GM19025 (cell line): ENCODE results near the gene AGBL4.
"Not testable (repeated sequence)": the region's sequence is repeated elsewhere in the genome, so short reads cannot be mapped to it uniquely, and the experiment has no call there.

ENCODE experiments used
- ATAC-seq: cut with Tn5 transposase; IDR thresholded peaks from one replicate; pipeline ENCODE4 v1.9.1; 2021; ENCODE audit warnings: mild to moderate bottlenecking, low read depth, moderate library complexity; ENCODE audit not compliant: unreplicated experiment

AGBL4 gene

DNA sequence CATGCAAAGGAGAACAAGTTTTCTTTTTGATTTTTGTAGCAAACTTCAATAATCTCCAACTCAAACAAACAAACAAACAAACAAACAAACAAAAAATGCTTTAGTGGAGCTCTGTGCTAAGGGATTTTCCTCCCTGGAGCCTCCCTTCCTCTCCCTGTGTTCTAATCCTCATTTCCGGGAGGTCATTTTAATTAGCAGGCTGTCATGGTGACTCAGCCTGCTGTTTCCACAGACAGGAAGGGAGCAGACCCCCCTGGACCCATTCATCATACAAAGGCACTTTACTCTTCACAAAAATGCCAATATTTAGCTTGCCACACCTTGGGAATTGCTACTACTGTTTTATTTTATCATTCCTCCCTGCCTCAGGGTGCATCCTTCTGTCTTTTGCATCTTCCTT is 1490.8 kb downstream of the AGBL4 start:
- ATAC-seq = no peak

DNA sequence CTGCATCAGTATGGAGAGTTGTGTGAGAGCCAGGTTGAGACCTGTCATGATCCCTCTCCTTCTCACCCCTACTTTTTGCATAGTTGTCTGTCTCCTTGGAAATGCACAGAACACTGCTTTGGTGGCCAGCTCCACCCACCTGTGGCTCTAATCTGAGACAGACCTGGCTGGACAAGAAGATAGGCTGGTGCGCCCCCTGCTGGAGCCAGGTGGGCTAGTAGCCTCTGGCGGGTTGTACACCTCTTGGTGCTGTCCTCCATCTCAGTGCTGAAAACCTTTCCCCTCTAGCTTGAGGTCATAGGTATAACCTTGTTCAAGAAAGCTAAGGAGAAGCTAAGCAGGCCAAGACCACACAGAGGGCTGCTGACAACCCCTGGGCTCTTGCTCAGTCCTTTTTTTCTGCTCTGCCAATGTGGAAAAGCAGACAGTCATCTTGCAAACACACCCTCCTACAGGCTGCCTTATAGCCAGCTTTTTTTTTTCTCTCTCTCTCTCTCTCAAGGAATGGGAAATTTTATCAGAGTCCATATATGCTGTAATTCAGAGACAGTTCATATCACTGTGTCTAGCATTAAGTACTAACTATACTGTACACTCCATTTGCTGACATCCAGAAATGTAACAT is 1492.9 kb downstream of the AGBL4 start:
- no peak for ATAC-seq

- no peak for ATAC-seq
These were observed 1496.7 kb downstream of the AGBL4 start for GRCh38 chr1:48527051-48527450.

DNA sequence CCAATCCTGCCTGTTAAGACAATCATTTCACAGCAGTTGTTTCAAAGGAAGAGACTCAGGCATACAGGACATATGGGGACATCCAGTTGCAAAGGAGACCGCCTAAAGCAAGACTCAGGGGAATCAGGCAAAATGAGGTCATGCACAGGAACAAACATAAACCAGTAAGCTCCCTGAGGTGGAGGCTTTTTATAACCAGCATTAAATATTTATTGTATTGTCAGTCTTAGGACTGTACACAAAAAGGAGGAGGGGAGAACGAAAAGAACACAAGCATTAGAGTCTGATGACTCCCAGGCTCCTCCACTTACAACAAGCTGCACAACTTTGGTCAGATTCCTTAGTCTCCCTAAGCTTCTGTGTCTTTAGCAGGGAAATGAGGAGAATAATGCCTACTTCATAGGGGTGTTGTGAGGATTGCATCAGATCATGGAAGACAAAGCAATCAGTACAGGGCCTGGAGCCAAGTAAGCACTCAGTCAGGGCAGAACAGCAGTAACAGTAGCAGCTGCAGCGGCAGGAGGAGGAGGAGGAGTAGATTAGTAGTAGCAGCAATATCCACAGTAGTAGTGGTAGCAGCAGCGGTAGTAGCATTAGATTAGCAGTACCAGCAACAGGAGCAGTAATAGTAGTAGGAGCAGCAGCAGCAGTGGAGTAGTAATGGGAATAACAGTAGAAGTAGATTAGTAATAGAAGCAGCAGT is 1497.6 kb downstream of the AGBL4 start:
- ATAC-seq = no peak

- no peak for ATAC-seq
These were observed 1498.8 kb downstream of the AGBL4 start for GRCh38 chr1:48524892-48525467.

DNA sequence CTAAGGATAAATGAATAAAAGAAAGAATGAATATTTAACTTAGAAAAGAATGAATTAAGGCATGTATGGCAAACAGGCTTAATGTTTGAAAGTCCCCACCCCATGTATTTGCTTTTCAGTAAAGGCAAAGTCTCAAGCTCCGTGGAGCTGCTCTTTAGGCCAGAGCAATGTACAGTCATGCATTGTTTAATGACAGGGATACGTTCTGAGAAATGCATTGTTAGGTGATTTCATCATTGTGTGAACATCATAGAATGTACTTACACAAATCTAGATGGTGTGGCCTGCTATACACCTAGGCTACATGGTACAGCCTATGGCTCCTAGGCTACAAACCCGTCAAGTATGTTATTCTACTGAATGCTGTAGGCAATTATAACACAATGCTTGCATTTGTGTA is 1500.2 kb downstream of the AGBL4 start:
- ATAC-seq = no peak

DNA sequence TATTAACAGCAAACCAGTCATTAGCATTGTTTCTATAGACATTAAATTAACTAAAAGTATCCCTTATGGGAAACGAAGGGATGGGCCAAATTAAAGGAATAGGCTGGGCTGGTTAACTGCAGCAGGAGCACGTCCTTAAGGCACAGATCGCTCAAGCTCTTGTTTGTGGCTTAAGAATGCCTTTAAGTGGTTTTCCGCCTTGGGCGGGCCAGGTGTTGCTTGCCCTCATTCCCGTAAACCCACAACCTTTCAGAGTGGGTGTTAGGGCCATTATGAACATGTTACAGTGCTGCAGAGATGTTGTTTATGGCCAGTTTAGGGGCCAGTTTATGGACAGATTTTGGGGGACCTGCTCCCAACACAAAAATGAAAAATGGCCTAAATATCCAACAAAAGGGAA is 1503.9 kb downstream of the AGBL4 start:
- not testable (repeated sequence) for ATAC-seq

DNA sequence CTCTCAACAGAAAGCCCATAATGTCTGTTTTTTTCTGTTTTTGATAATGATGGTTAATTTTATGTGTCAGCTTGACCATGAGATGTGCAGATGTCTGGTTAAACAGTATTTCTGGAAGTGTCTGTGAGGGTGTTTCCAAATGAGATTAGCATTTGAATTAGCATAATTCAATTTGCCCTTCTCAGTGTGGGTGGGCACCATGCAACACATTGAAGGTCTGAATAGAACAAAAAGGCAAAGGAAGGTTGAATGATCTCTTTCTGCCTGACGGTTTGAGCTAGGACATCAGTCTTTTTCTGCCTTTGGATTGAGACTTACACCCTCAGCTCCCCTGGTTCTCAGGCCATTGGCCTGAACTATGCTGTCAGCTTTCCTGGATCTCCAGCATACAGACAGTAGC is 1516.9 kb downstream of the AGBL4 start:
- no peak for ATAC-seq

DNA sequence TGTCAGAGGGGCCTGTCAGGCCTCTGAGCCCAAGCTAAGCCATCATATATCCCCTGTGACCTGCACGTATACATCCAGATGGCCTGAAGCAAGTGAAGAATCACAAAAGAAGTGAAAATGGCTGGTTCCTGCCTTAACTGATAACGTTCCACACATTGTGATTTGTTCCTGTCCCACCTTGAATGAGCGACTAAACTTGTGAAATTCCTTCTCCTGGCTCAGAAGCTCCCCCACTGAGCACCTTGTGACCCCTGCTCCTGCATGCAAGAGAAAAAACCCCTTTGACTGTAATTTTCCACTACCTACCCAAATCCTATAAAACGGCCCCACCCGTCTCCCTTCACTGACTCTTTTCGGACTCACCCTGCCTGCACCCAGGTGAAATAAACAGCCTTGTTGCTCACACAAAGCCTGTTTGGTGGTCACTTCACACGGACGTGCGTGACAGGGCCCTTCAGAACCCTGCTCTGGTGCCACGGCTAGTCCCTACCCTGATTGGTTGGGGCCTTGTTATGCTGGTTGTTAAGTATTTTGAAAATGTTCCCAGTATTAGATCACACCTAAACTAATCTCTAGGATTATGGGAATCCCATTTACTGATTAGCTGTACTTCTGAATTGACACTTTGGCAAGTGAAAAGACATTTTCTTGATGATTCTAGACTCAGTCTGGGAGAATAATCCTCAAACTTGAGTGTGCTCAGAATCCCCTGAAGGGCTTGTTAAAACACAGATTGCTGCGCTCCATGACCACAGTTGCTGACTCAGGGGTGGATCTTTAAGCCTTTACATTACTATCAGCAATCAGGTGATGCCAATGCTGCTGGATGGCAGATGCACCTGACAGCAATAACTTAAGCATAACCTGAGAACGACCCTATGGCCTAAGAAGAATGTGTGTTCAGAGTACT is 1523.0 kb downstream of the AGBL4 start:
- no peak for ATAC-seq

- no peak for ATAC-seq
These were observed 1524.5 kb downstream of the AGBL4 start for GRCh38 chr1:48499211-48499735.

DNA sequence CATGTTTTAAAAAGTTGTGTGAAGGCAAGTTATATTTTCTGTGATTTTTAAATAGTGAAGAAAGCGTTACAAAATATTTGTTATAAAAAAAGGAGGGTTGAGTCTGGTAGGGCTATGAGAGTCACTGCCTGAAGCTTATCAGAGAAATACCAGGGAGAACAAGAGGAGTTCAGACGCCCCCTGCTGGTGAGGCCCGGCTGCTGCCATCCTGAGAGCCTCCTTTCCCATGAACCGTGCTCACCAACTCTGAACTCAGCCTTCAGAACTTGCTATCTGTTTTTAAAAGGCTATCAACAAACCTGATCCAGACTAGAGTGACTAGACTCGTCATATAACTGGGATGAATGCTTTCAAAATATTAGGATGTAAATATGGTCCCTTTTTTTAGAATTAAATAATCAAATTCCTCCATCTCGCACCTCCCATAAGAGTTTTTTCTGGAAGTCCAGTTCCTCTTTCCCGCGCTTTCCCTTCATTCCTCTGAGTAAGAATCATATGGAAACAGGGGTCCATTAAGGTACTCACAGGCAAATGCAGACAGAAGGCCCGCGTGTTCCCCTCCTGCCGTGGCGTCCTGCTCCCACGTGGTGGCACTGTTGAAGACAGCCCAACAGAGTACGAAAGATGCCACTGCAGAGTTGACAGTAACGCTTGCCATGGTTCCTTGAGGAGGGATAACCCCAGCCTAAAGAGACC is 1525.5 kb downstream of the AGBL4 start:
- no peak for ATAC-seq

DNA sequence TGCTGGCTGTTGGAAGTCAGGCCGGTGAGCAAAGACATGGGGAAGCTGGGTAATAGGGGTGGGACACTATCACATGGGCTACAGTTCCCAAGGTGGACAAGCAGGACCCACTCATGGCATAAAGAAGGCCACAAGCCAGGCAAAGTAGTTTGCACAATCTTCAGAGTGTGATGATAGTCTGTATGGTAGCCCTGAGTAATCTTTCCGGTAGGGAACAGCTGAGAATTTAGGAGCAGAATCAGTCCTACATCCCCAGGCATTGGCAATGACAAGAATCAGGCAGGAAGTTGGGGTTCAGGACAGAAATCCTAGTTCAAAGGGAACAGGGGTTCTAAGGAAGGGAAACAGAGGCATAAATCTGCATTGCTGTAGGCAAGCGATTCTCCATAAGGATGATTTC is 1527.8 kb downstream of the AGBL4 start:
- ATAC-seq = no peak

- ATAC-seq = no peak
These were observed 1528.6 kb downstream of the AGBL4 start for GRCh38 chr1:48495166-48495565.

- no peak for ATAC-seq
These were observed 1529.6 kb downstream of the AGBL4 start for GRCh38 chr1:48493970-48494769.

- ATAC-seq = no peak
These were observed 1530.7 kb downstream of the AGBL4 start for GRCh38 chr1:48493041-48493440.

- ATAC-seq = no peak
These were observed 1531.4 kb downstream of the AGBL4 start for GRCh38 chr1:48492392-48492791.

DNA sequence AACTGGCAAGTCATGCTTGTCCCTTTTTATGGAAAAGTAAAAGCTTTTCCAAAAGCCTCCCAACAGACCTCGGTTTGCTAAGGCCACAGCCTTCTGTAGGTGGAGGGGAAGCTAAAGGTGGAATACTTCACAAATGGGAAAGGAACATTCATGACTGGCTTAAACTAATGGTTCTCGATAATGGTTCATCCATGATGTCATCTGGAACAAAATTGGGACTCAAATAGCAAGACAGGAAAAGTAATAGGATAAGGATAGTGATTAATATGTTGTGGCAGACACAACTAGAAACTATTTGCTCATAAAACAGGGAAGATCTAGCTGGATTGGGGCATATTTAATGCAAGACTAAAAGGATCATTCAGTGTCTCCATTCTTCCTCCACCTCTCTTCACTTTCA is 1535.0 kb downstream of the AGBL4 start:
- ATAC-seq = no peak
